ENCODE results near the gene RHO.
"Not testable (repeated sequence)": the region's sequence is repeated elsewhere in the genome, so short reads cannot be mapped to it uniquely, and the experiment has no call there.

Gene RHO

GRCh38 chr3:129515821-129516432 is 12.5 kb upstream of the RHO start:
- H3K36me3 ChIP-seq (ENCODE audit: control insufficient read depth, insufficient read depth, low read length), result peaks cover 17% of the 10 kb centered on the region
- not testable (repeated sequence) for H3K9me3 ChIP-seq (ENCODE audit: control insufficient read depth, insufficient read depth, low read length); H3K4me3 ChIP-seq (ENCODE audit: low read depth, low read length); H3K27me3 ChIP-seq (ENCODE audit: control insufficient read depth, insufficient read depth, low read length); H3K4me1 ChIP-seq (ENCODE audit: control insufficient read depth, insufficient read depth, low read length); H3K9ac ChIP-seq (ENCODE audit: low read depth, low read length)

DNA sequence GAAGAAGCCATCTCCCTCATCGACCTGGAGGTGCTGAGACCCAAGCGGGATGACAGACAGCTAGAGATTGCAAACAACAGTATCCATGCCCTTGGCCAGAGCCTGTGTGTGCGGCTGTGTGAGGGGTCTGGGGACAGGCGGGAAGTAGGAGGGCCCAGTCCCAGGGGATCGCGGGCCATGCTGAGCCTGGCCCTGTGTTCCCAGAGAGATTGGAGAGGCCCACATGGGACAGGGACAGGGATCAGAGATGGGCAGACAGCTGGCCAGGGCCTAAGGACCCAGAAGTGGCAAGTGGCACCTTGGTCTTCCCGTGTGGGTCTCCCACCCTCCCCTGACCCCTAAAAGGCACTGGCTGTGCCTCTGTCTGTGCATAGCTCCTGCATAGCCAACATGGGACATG is 10.9 kb upstream of the RHO start:
- H3K4me3 ChIP-seq (ENCODE audit: low read depth, low read length), result no peak overlapping the region
- no peaks in the 10 kb centered on the region for H3K9me3 ChIP-seq (ENCODE audit: control insufficient read depth, insufficient read depth, low read length)
- peaks cover 17% of the 10 kb centered on the region for H3K36me3 ChIP-seq (ENCODE audit: control insufficient read depth, insufficient read depth, low read length)
- no peaks in the 10 kb centered on the region for H3K4me1 ChIP-seq (ENCODE audit: control insufficient read depth, insufficient read depth, low read length)
- H3K27me3 ChIP-seq (ENCODE audit: control insufficient read depth, insufficient read depth, low read length), result no peaks in the 10 kb centered on the region
- no peak overlapping the region for H3K9ac ChIP-seq (ENCODE audit: low read depth, low read length)

DNA sequence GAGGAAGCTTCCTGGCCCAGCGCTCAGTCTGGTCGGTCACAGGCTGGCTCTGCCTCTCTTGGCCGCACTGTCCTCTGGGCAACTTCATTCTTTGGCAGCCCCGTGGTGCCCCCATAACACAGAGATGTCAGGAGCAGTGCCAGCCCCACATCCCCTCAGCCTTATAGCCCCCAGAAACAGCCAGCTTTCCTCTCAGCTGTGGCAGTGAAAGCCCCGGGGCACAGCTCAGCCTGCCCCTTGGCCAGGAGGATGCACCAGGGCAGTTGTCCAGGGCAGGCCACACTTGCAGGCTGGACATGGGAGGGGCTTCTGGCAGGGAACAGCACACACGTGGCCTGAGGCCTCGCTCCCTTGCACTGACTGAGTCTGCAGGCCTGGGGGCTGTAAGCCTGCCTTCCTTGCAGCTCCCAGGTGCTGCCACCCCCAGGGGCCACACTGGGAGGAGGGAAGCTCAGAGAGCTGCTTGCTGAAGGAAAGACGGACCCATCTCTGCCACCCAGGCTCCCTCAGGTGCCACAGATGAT is 10.3 kb upstream of the RHO start:
- Histone ChIP-seq H3K27me3 (ENCODE audit: control insufficient read depth, insufficient read depth, low read length) (no peaks in the 10 kb centered on the region), H3K9me3 (ENCODE audit: control insufficient read depth, insufficient read depth, low read length) (no peaks in the 10 kb centered on the region), H3K4me3 (ENCODE audit: low read depth, low read length) (no peak overlapping the region), H3K36me3 (ENCODE audit: control insufficient read depth, insufficient read depth, low read length) (peaks cover 16% of the 10 kb centered on the region), H3K4me1 (ENCODE audit: control insufficient read depth, insufficient read depth, low read length) (no peaks in the 10 kb centered on the region), H3K9ac (ENCODE audit: low read depth, low read length) (no peak overlapping the region)

DNA sequence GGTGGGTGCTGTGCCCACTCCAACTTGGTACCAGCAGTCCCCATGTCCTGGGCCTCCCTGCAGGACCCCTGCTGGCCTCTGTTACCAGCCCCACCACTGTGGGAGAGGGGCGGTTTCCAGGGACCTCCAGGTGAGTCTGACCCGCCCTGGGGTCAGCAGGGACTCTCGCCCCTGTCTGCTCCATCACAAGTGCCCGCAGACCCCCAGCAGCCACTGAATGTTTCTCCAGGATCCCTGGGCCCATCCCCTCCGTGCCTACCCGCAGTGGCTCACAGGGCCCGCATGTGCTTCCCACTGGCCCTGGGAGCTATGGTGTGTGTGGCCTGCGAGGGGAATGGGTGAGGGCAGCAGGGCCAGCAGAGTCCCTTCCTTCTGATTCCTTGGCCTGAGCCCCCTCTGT is 9.9 kb upstream of the RHO start:
- no peaks in the 10 kb centered on the region for H3K27me3 ChIP-seq (ENCODE audit: control insufficient read depth, insufficient read depth, low read length)
- no peak overlapping the region for H3K9ac ChIP-seq (ENCODE audit: low read depth, low read length)
- H3K36me3 ChIP-seq (ENCODE audit: control insufficient read depth, insufficient read depth, low read length), result peaks cover 11% of the 10 kb centered on the region
- H3K4me1 ChIP-seq (ENCODE audit: control insufficient read depth, insufficient read depth, low read length), result no peaks in the 10 kb centered on the region
- H3K9me3 ChIP-seq (ENCODE audit: control insufficient read depth, insufficient read depth, low read length), result no peaks in the 10 kb centered on the region
- H3K4me3 ChIP-seq (ENCODE audit: low read depth, low read length), result no peak overlapping the region

DNA sequence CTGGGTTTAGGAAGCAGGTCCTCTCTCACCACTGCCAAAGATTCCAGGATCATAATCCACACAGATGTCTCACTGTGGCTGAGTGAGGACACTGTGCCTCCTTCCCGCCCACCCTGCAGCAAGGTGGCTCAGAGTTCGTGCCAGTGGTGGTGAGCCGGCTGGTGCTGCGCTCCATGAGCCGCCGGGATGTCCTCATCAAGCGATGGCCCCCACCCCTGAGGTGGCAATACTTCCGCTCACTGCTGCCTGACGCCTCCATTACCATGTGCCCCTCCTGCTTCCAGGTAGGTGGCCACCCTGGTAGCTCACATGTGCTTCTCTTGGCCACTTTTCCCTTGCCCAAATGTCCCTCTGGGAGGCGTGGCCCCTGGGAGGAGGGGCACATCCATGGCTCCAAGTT is 9.0 kb upstream of the RHO start:
- peaks cover 6% of the 10 kb centered on the region for H3K36me3 ChIP-seq (ENCODE audit: control insufficient read depth, insufficient read depth, low read length)
- H3K9me3 ChIP-seq (ENCODE audit: control insufficient read depth, insufficient read depth, low read length), result no peaks in the 10 kb centered on the region
- H3K4me3 ChIP-seq (ENCODE audit: low read depth, low read length), result no peak overlapping the region
- H3K9ac ChIP-seq (ENCODE audit: low read depth, low read length), result no peak overlapping the region
- H3K27me3 ChIP-seq (ENCODE audit: control insufficient read depth, insufficient read depth, low read length), result no peaks in the 10 kb centered on the region
- no peaks in the 10 kb centered on the region for H3K4me1 ChIP-seq (ENCODE audit: control insufficient read depth, insufficient read depth, low read length)

DNA sequence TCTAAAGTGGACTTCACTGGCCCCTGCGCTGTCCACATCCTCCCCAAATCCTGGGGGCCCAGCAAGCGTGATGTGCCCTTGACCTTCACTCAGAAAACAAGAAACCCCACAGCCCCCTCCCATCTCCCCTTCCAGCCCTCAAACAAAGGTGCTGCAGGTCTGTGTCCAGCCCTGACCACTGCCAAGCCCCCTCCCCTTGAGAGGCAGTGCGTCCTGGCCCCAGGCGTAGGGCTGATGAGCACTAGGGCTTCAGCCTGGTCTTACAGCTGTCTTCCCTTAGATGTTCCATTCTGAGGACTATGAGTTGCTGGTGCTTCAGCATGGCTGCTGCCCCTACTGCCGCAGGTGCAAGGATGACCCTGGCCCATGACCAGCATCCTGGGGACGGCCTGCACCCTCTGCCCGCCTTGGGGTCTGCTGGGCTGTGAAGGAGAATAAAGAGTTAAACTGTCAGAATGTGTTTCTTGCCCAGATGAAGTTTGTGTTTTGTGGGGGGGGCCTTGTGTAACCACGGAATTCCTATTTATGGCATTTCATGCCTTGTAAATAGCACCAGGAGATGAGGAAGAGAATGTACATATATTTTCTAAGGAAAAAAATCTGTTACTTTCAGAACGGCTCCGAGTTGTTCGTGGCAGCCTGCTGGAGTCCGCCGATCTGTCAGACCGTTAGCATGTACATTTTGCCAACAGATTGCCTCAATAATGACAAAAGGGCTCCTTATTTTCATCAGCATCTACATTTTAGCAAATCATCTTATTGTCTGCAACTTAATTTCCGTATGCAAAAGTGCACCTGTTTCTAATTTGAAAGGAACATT is 8.3 kb upstream of the RHO start:
- Histone ChIP-seq H3K9ac (ENCODE audit: low read depth, low read length) (no peak overlapping the region), H3K27me3 (ENCODE audit: control insufficient read depth, insufficient read depth, low read length) (no peaks in the 10 kb centered on the region), H3K36me3 (ENCODE audit: control insufficient read depth, insufficient read depth, low read length) (peaks cover 6% of the 10 kb centered on the region), H3K4me3 (ENCODE audit: low read depth, low read length) (no peak overlapping the region), H3K9me3 (ENCODE audit: control insufficient read depth, insufficient read depth, low read length) (no peaks in the 10 kb centered on the region), H3K4me1 (ENCODE audit: control insufficient read depth, insufficient read depth, low read length) (no peaks in the 10 kb centered on the region)

DNA sequence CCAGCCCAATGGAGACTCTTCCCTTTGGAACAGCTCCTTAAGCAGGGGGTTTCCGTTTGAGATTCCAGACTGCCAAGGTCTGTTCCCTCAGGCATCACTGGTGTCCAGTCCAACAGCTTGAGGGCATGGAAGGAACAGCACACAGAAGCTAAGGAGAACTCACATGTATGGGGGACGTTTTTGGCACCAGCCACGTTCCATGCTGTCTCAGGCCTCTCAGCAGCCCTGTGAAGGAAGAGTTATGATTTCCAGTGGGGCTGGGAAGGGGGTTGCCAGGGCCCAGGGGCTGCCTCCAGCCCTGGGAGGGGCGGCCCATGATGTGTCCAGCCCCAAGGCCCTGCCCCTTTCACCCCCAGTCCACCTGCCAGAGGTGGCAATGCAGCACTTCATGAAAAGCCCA is 7.5 kb upstream of the RHO start:
- Histone ChIP-seq H3K9ac (ENCODE audit: low read depth, low read length) (no peak overlapping the region), H3K9me3 (ENCODE audit: control insufficient read depth, insufficient read depth, low read length) (no peaks in the 10 kb centered on the region), H3K36me3 (ENCODE audit: control insufficient read depth, insufficient read depth, low read length) (peaks cover 6% of the 10 kb centered on the region), H3K27me3 (ENCODE audit: control insufficient read depth, insufficient read depth, low read length) (no peaks in the 10 kb centered on the region), H3K4me3 (ENCODE audit: low read depth, low read length) (no peak overlapping the region), H3K4me1 (ENCODE audit: control insufficient read depth, insufficient read depth, low read length) (no peaks in the 10 kb centered on the region)

DNA sequence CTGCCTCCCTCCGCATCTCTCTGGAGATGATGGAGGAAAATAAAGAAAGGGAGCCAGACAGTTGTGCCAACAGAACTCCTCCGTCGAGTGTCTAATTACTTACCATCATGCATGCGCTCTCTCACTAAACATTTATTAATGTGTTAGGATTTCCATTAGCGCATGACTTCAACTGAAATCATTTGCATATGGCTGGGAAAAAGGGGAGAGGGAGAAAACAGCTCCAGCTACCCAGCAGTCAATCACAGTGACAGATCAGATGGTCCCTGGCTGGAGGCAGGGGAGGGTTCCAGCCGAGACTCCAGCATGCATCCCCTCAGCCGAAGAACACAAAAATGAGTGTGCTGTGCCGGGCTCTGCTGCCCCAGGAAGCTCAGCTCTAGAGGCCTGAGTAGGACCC is 6.8 kb upstream of the RHO start:
- Histone ChIP-seq H3K27me3 (ENCODE audit: control insufficient read depth, insufficient read depth, low read length) (no peaks in the 10 kb centered on the region), H3K36me3 (ENCODE audit: control insufficient read depth, insufficient read depth, low read length) (no peaks in the 10 kb centered on the region), H3K9ac (ENCODE audit: low read depth, low read length) (no peak overlapping the region), H3K4me3 (ENCODE audit: low read depth, low read length) (no peak overlapping the region), H3K9me3 (ENCODE audit: control insufficient read depth, insufficient read depth, low read length) (no peaks in the 10 kb centered on the region), H3K4me1 (ENCODE audit: control insufficient read depth, insufficient read depth, low read length) (no peaks in the 10 kb centered on the region)

DNA sequence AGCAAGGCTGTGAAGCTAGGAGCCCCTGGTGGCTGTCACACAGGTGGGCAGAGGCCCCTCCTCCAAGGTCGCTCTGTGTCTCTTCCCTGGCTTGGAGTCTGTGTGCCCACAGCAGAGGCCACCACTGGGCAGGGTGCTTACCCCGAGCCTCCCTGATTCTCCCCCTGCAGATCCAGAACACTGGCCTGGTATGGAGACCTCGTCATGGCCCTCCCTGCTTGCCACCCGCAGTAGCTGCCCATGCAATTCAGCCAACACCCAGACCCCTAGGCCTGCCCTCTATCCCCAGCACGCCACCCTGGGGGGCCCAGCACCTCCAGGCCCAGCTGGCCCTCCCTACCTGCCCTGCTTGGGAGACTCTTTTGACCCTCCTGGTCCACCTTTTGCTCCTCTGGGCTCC is 5.5 kb upstream of the RHO start:
- H3K9ac ChIP-seq (ENCODE audit: low read depth, low read length), result no peak overlapping the region
- H3K36me3 ChIP-seq (ENCODE audit: control insufficient read depth, insufficient read depth, low read length), result no peaks in the 10 kb centered on the region
- H3K4me1 ChIP-seq (ENCODE audit: control insufficient read depth, insufficient read depth, low read length), result no peaks in the 10 kb centered on the region
- H3K9me3 ChIP-seq (ENCODE audit: control insufficient read depth, insufficient read depth, low read length), result no peaks in the 10 kb centered on the region
- H3K4me3 ChIP-seq (ENCODE audit: low read depth, low read length), result no peak overlapping the region
- no peaks in the 10 kb centered on the region for H3K27me3 ChIP-seq (ENCODE audit: control insufficient read depth, insufficient read depth, low read length)

DNA sequence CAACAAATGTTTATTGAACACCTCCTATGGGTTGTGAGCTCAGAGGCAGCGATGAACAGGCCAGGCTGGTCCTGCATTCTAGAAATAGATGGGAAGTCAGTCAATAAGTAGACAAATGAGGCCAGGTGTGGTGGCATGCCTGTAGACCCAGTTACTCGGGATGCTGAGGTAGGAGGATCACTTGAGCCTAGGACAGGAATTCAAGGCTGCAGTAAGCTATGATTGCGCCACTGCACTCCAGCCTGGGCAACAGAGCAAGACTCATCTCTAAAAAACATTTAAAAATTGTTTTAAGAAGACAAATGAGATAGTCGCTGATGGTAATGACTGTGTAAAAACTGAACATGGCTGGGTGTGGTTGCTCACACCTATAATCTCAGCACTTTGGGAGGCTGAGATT is 4.4 kb upstream of the RHO start:
- H3K27me3 ChIP-seq (ENCODE audit: control insufficient read depth, insufficient read depth, low read length), result no peaks in the 10 kb centered on the region
- no peaks in the 10 kb centered on the region for H3K9me3 ChIP-seq (ENCODE audit: control insufficient read depth, insufficient read depth, low read length)
- no peak overlapping the region for H3K4me3 ChIP-seq (ENCODE audit: low read depth, low read length)
- no peaks in the 10 kb centered on the region for H3K36me3 ChIP-seq (ENCODE audit: control insufficient read depth, insufficient read depth, low read length)
- H3K9ac ChIP-seq (ENCODE audit: low read depth, low read length), result no peak overlapping the region
- H3K4me1 ChIP-seq (ENCODE audit: control insufficient read depth, insufficient read depth, low read length), result no peaks in the 10 kb centered on the region

DNA sequence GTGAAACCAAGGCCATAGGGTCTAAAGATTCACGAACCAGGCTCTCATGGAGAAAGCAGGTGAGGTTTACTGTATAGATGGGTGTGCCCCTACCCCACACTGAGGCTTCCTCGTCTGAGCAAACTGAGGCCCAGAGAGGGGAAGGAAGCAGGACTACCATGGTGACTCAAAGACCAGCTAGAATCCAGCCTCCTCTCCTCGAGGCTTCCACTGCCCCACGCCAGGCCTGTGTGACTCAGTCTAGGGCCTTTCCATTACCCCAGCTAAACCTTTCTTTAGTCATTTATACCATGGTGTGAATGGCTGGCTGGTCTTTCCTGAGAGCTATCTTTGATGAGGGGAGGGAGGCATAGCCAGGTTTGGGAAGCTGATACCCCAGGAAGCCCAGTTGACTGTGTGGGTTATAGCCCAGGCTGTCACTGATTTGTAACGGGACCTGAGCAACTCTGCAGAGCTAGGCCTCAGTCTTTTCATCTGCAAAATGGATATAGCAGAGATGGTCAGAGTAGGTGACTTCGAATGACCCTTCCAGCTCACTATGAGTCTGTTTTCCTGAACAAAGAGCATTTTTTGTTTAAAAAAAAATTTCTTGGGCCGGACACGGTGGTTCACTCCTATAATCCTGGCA is 3.0 kb upstream of the RHO start:
- Histone ChIP-seq H3K4me3 (ENCODE audit: low read depth, low read length) (no peak overlapping the region), H3K27me3 (ENCODE audit: control insufficient read depth, insufficient read depth, low read length) (no peaks in the 10 kb centered on the region), H3K9me3 (ENCODE audit: control insufficient read depth, insufficient read depth, low read length) (no peaks in the 10 kb centered on the region), H3K4me1 (ENCODE audit: control insufficient read depth, insufficient read depth, low read length) (peaks cover 4% of the 10 kb centered on the region), H3K9ac (ENCODE audit: low read depth, low read length) (no peak overlapping the region), H3K36me3 (ENCODE audit: control insufficient read depth, insufficient read depth, low read length) (no peaks in the 10 kb centered on the region)

All from iPS-15b (cell line).